Left lung (tissue), 10 donors: Measurements from ENCODE around the gene GTF3C5. TPM values are rescaled to one million over a fixed set of nuclear protein-coding genes. Genes with fewer than 3 reads are reported as not detected.

Experiments
- ATAC-seq: fragments of 200-7000 bp; cut with Tn5 transposase; one replicate; pipeline ENCODE4 v1.9.1; 2020; ENCODE audit warnings: moderate library complexity
- DNase-seq, 4 donors: peaks; one replicate each; pipeline ENCODE4 v3.0.0-alpha.2; 2013 to 2020
- H3K27ac ChIP-seq, 2 donors: fragments of 200-600 bp; sonication (generic) in 1 of 2; one replicate each; pipeline versions ENCODE4 v1.5.0 to v1.8.0; 2020 to 2021
- H3K27me3 ChIP-seq, 2 donors: fragments of 200-600 bp; sonication (generic) in 1 of 2; one replicate each; pipeline versions ENCODE4 v1.5.0 to v1.8.0; 2020 to 2021
- H3K36me3 ChIP-seq, 2 donors: fragments of 200-600 bp; sonication (generic) in 1 of 2; one replicate each; pipeline versions ENCODE4 v1.5.0 to v1.8.0; 2020 to 2021
- H3K4me1 ChIP-seq, 2 donors: fragments of 200-600 bp; one replicate each; pipeline ENCODE4 v1.8.0; 2021
- H3K4me3 ChIP-seq, 2 donors: fragments of 200-600 bp; sonication (generic) in 1 of 2; one replicate each; pipeline versions ENCODE4 v1.5.0 to v1.8.0; 2020 to 2021; ENCODE audit warnings: mild to moderate bottlenecking in 1 of 2
- H3K9me3 ChIP-seq, 2 donors: fragments of 200-600 bp; sonication (generic) in 1 of 2; one replicate each; pipeline versions ENCODE4 v1.5.0 to v1.8.0; 2020 to 2021
- CTCF ChIP-seq, 2 donors: fragments of 200-600 bp; sonication (generic) in 1 of 2; IDR thresholded peaks; one replicate each; pipeline versions ENCODE4 v1.5.0 to v1.8.0; 2021; ENCODE audit warnings: antibody characterized with exemption in 2 of 2
- intact Hi-C, 2 donors: fragments of 100-400 bp; cut with DNase I; formaldehyde crosslinking; loops; one replicate each; pipeline versions ENCODE4 v1.11.2 to v1.14.2; 2022
- polyA plus RNA-seq, 6 donors: library from polyadenylated mRNA; unstranded; fragments of 120-200 nt; gene quantifications; one replicate each; pipeline ENCODE4 v1.2.1, GENCODE V29; 2013; ENCODE audit not compliant: insufficient read length in 6 of 6
- total RNA-seq, 2 donors: library from RNA; stranded (reverse); fragmentation: NEBNext Ultra II Directional; extraction: Animal tissue kit (Norgen Biotek cat#: 25700); gene quantifications; one replicate each; pipeline ENCODE4 v1.2.1, GENCODE V29; 2021
- donor health status: DM: no; HTN: yes; CAD: no.
- donor health status: DM: no; HTN: no; CAD: no.

The GTF3C5 gene
- total and polyA plus RNA-seq, 8 donors: 37.3 to 69.5 (median 66.1) TPM

- no peaks in the 10 kb centered on the region for H3K36me3 ChIP-seq
- TF ChIP-seq CTCF (IDR thresholded peaks at IDR 0.05): no peak
- H3K9me3 ChIP-seq: no peaks in the 10 kb centered on the region
- H3K27ac ChIP-seq: no peak overlapping the region
- intact Hi-C loops: no loop called here
- no peak overlapping the region for H3K4me3 ChIP-seq
- peaks cover 0 to 3% of the 10 kb centered on the region in 2 donors for H3K4me1 ChIP-seq
- H3K27me3 ChIP-seq: peaks cover 0 to 71% of the 10 kb centered on the region in 2 donors
- ATAC-seq: no peak
- DNase-seq: no peak
Measured at GRCh38 chr9:132991351-132992300, 39.2 kb upstream of the GTF3C5 start.

- no peak for TF ChIP-seq CTCF (IDR thresholded peaks at IDR 0.05)
- Histone ChIP-seq H3K27ac (no peak overlapping the region), H3K27me3 (peaks cover 0 to 70% of the 10 kb centered on the region in 2 donors), H3K4me3 (no peak overlapping the region), H3K9me3 (no peaks in the 10 kb centered on the region), H3K4me1 (peaks cover 0 to 3% of the 10 kb centered on the region in 2 donors), H3K36me3 (no peaks in the 10 kb centered on the region)
- intact Hi-C loops: no loop called here
- ATAC-seq: no peak
- DNase-seq: no peak
Measured at GRCh38 chr9:132993511-132993939, 37.3 kb upstream of the GTF3C5 start.

- intact Hi-C loops: no loop called here
- peak; percentile 64 for ATAC-seq
Measured at GRCh38 chr9:132994410-132995120, 36.2 kb upstream of the GTF3C5 start.

GRCh38 chr9:132995121-132995420, 35.7 kb upstream of the GTF3C5 start:
- ATAC-seq (no peak), DNase-seq (no peak)
- intact Hi-C loops: no loop called here
- H3K4me3 ChIP-seq: no peak overlapping the region
- peaks cover 0 to 78% of the 10 kb centered on the region in 2 donors for H3K27me3 ChIP-seq
- H3K4me1 ChIP-seq: peaks cover 0 to 3% of the 10 kb centered on the region in 2 donors
- H3K9me3 ChIP-seq: no peaks in the 10 kb centered on the region
- no peak overlapping the region for H3K27ac ChIP-seq
- H3K36me3 ChIP-seq: no peaks in the 10 kb centered on the region
- TF ChIP-seq CTCF (IDR thresholded peaks at IDR 0.05): no peak

More at GRCh38 chr9:132994410-132995120, 36.2 kb upstream of the GTF3C5 start:
- Histone ChIP-seq H3K27ac (no peak overlapping the region), H3K4me3 (no peak overlapping the region), H3K9me3 (no peaks in the 10 kb centered on the region), H3K4me1 (peaks cover 0 to 3% of the 10 kb centered on the region in 2 donors), H3K27me3 (peaks cover 0 to 78% of the 10 kb centered on the region in 2 donors), H3K36me3 (no peaks in the 10 kb centered on the region)
- peak in 2 of 4 donors; percentile 16 to 37 for DNase-seq
- TF ChIP-seq CTCF (IDR thresholded peaks at IDR 0.05): no peak

GRCh38 chr9:132995879-132996278, 34.9 kb upstream of the GTF3C5 start:
- peaks cover 0 to 82% of the 10 kb centered on the region in 2 donors for H3K27me3 ChIP-seq
- no peak overlapping the region for H3K4me3 ChIP-seq
- no peaks in the 10 kb centered on the region for H3K36me3 ChIP-seq
- no peak for DNase-seq
- peaks cover 0 to 3% of the 10 kb centered on the region in 2 donors for H3K4me1 ChIP-seq
- intact Hi-C loops: no loop called here
- TF ChIP-seq CTCF (IDR thresholded peaks at IDR 0.05): no peak
- no peak for ATAC-seq
- no peaks in the 10 kb centered on the region for H3K9me3 ChIP-seq
- no peak overlapping the region for H3K27ac ChIP-seq
